K562 (cell line): Measurements from ENCODE around the gene KCNJ12. TPM values are rescaled to one million over a fixed set of nuclear protein-coding genes. Genes with fewer than 3 reads are reported as not detected.

Experiments used
- ATAC-seq: fragments of 200-7000 bp; cut with Tn5 transposase; 3 replicates; pipeline ENCODE4 v1.9.1; 2020; ENCODE audit warnings: moderate library complexity
- BruUV-seq: library from RNA; stranded (reverse); fragments of 400-500 nt; replicated peaks from 2 replicates; lab custom pipeline; 2021; lab: Mats Ljungman, UMichigan
- CTCF ChIA-PET: fragments of 300-600 bp; formaldehyde crosslinking; extraction: SDS; loops from one replicate; lab custom pipeline; 2021; ENCODE audit warnings: low intra/inter-chr PET ratio; lab: Yijun Ruan, JAX
- POLR2A ChIA-PET: fragments of 300-600, 350-650 bp; sonication (Branson Sonifier 250); formaldehyde crosslinking; extraction: SDS; loops from one replicate; lab custom pipeline; 2021; ENCODE audit warnings: antibody characterized with exemption, inconsistent platforms; lab: Yijun Ruan, JAX
- DNase-seq, 4 experiments: peaks; one replicate each; pipeline versions ENCODE4 v3.0.0 to v3.0.0-alpha.2; 2011 to 2018; ENCODE audit warnings: low spot score in 3 of 4, mixed read lengths in 3 of 4; ENCODE audit errors: extremely low read depth in 1 of 4
- FAIRE-seq: peaks from 2 replicates; lab custom pipeline; 2011; peaks lifted over from hg19 to GRCh38; lab: Jason Lieb, UNC
- H2AFZ ChIP-seq: 2 replicates; pipeline ENCODE4 v1.6.0; 2011; ENCODE audit warnings: low read depth, low read length, control low read depth, inconsistent platforms
- H3K27ac ChIP-seq: fragments of 200-600 bp; 3 replicates; pipeline ENCODE4 v1.8.0; 2011; ENCODE audit warnings: low read depth, mild to moderate bottlenecking, control low read depth, inconsistent platforms, low read length, moderate library complexity, mixed read lengths; ENCODE audit errors: extremely low read depth
- H3K27me3 ChIP-seq, 2 experiments: fragments of 300-600 bp in 1 of 2; 2 replicates in 1 of 2; 3 replicates in 1 of 2; pipeline versions ENCODE4 v1.6.0 to v1.8.0; 2011; ENCODE audit warnings: inconsistent platforms in 2 of 2, low read length in 2 of 2, mild to moderate bottlenecking in 1 of 2, mixed read lengths in 1 of 2, moderate library complexity in 1 of 2; ENCODE audit not compliant: control insufficient read depth in 2 of 2, insufficient read depth in 2 of 2
- H3K36me3 ChIP-seq: fragments of 300-600 bp; 3 replicates; pipeline ENCODE4 v1.8.0; 2011; ENCODE audit warnings: mild to moderate bottlenecking, low read length, inconsistent platforms; ENCODE audit not compliant: control insufficient read depth, insufficient read depth
- H3K4me1 ChIP-seq, 2 experiments: fragments of 200-600 bp in 1 of 2; replicated peaks in 1 of 2; 2 replicates in 1 of 2; 3 replicates in 1 of 2; pipeline versions ENCODE4 v1.5.1 to v1.8.0; 2011; ENCODE audit warnings: inconsistent platforms in 2 of 2, low read length in 2 of 2, mild to moderate bottlenecking in 1 of 2, mixed read lengths in 1 of 2, moderate library complexity in 1 of 2; ENCODE audit not compliant: control insufficient read depth in 2 of 2, insufficient read depth in 2 of 2
- H3K4me2 ChIP-seq: 2 replicates; pipeline ENCODE4 v1.6.1; 2011; ENCODE audit warnings: low read length, control low read depth, inconsistent platforms, mixed read lengths; ENCODE audit not compliant: insufficient read depth
- H3K4me3 ChIP-seq: fragments of 200-600 bp; sonication (generic), shearing (Covaris generic); 2 replicates; pipeline ENCODE4 v1.5.1; 2016; ENCODE audit warnings: control low read depth, inconsistent platforms
- H3K79me2 ChIP-seq: fragments of 200-600 bp; 3 replicates; pipeline ENCODE4 v1.8.0; 2011; ENCODE audit warnings: low read length, inconsistent platforms; ENCODE audit not compliant: control insufficient read depth, insufficient read depth
- H3K9ac ChIP-seq, 2 experiments: 2 replicates each; pipeline versions ENCODE4 v1.6.0 to v1.6.1; 2011; ENCODE audit warnings: low read depth in 2 of 2, low read length in 2 of 2, control low read depth in 1 of 2, inconsistent platforms in 1 of 2, mild to moderate bottlenecking in 1 of 2, mixed read lengths in 1 of 2; ENCODE audit not compliant: insufficient read depth in 1 of 2
- H3K9me1 ChIP-seq: one replicate; pipeline ENCODE4 v1.6.0; 2011; ENCODE audit warnings: inconsistent platforms, mild to moderate bottlenecking, low read length, moderate library complexity; ENCODE audit not compliant: control insufficient read depth, insufficient read depth
- H3K9me3 ChIP-seq: replicated peaks from 2 replicates; pipeline ENCODE4 v1.5.1; 2011; ENCODE audit warnings: low read depth, low read length, inconsistent platforms; ENCODE audit not compliant: control insufficient read depth, insufficient read depth
- H4K20me1 ChIP-seq: replicated peaks from 2 replicates; pipeline ENCODE4 v1.6.1; 2011; ENCODE audit warnings: low read length, inconsistent platforms, mixed read lengths; ENCODE audit not compliant: control insufficient read depth, insufficient read depth
- CBX2 ChIP-seq: fragments of 200-600 bp; sonication (generic); IDR thresholded peaks from one replicate; pipeline ENCODE4 v1.6.1; 2012; ENCODE audit warnings: mild to moderate bottlenecking, low read length, inconsistent platforms; ENCODE audit not compliant: insufficient read depth, poor library complexity, severe bottlenecking
- DNMT1 ChIP-seq: fragments of 450-650 bp; IDR thresholded peaks from 2 replicates; pipeline ENCODE4 v1.6.1; 2016; ENCODE audit warnings: antibody characterized with exemption, mild to moderate bottlenecking
- MXI1 ChIP-seq: IDR thresholded peaks from 2 replicates; pipeline ENCODE4 v1.6.1; 2011; ENCODE audit warnings: low read depth, mild to moderate bottlenecking, improper control_type of control experiment, low read length
- RBM25 ChIP-seq: fragments of 200-400 bp; formaldehyde crosslinking; IDR thresholded peaks from 2 replicates; pipeline ENCODE4 v1.6.1; 2018; ENCODE audit warnings: low read length, low read depth, moderate library complexity; ENCODE audit not compliant: severe bottlenecking
- TAF7 ChIP-seq: fragments of 450-650 bp; IDR thresholded peaks from 2 replicates; pipeline ENCODE4 v1.6.1; 2016; ENCODE audit warnings: missing genetic modification characterization, missing compliant biosample characterization
- TGIF2 ChIP-seq: sonication (generic); formaldehyde crosslinking; IDR thresholded peaks from 2 replicates; pipeline ENCODE4 v1.8.1; 2022; ENCODE audit warnings: mild to moderate bottlenecking, missing genetic modification reagents, moderate library complexity
- TRIM28 ChIP-seq: fragments of 450-650 bp; IDR thresholded peaks from 2 replicates; pipeline ENCODE4 v1.6.1; 2017
- WGBS: fragments of 100-300 bp; shearing (Covaris generic); methylation state at CpG from one replicate; pipeline ENCODE4 v1.1.6; 2016; ENCODE audit warnings: low coverage, mixed read lengths; ENCODE audit not compliant: insufficient coverage; ENCODE audit errors: missing lambda C conversion rate; 5-methylcytosine and 5-hydroxymethylcytosine counted together
- in situ Hi-C: fragments of 300-500 bp; cut with MboI; formaldehyde crosslinking; loops from 4 replicates; pipeline ENCODE4 v1.15.0; 2018; ENCODE audit warnings: inconsistent platforms, mixed read lengths
- intact Hi-C: fragments of 100-400 bp; cut with micrococcal nuclease; formaldehyde crosslinking; loops from 2 replicates; pipeline ENCODE4 v1.14.2; 2022
- polyA plus RNA-seq, 8 experiments: library from polyadenylated mRNA; depleted of rRNA in 4 of 8; stranded (reverse) in 5 of 8; unstranded in 3 of 8; fragments of >200 nt; fragmentation: Nextera tagmentation in 2 of 8; fragmentation: Illumina TruSeq in 1 of 8; extraction: Ambion mirVana in 2 of 8; extraction: Trizol in 1 of 8; gene quantifications; 2 replicates each; pipeline versions ENCODE4 v1.2.1 to v1.2.3, GENCODE V29; 2011 to 2014; ENCODE audit warnings: inconsistent platforms in 1 of 8, missing spikeins in 1 of 8
- total RNA-seq, 7 experiments: library from RNA; depleted of rRNA in 6 of 7; stranded (reverse); fragments of >200 nt in 6 of 7; fragmentation: Illumina TruSeq in 2 of 7; extraction: Trizol in 2 of 7; gene quantifications; 2 replicates each; pipeline versions ENCODE4 v1.2.1 to v1.2.3, GENCODE V29; 2011 to 2021; ENCODE audit warnings: low replicate concordance in 1 of 7
- TF ChIP-seq, protein P1 (sequence below): sonication (generic); formaldehyde crosslinking; IDR thresholded peaks from 2 replicates; pipeline ENCODE4 v1.5.0; 2020; ENCODE audit warnings: missing genetic modification reagents
- TF ChIP-seq, protein P2 (sequence below): IDR thresholded peaks from 3 replicates; pipeline ENCODE4 v1.6.1; 2011; ENCODE audit warnings: borderline replicate concordance, mild to moderate bottlenecking; ENCODE audit not compliant: insufficient read length, insufficient read depth
- TF ChIP-seq, protein P3 (sequence below): fragments of 450-650 bp; IDR thresholded peaks from 2 replicates; pipeline ENCODE4 v1.6.1; 2016; ENCODE audit warnings: mild to moderate bottlenecking

The KCNJ12 gene
- total and polyA plus RNA-seq, 9 of the 15 experiments (the other 6 are each of a cell fraction or from before 2014, with no cell fraction given), result 0.02 TPM; not detected in 8

DNA sequence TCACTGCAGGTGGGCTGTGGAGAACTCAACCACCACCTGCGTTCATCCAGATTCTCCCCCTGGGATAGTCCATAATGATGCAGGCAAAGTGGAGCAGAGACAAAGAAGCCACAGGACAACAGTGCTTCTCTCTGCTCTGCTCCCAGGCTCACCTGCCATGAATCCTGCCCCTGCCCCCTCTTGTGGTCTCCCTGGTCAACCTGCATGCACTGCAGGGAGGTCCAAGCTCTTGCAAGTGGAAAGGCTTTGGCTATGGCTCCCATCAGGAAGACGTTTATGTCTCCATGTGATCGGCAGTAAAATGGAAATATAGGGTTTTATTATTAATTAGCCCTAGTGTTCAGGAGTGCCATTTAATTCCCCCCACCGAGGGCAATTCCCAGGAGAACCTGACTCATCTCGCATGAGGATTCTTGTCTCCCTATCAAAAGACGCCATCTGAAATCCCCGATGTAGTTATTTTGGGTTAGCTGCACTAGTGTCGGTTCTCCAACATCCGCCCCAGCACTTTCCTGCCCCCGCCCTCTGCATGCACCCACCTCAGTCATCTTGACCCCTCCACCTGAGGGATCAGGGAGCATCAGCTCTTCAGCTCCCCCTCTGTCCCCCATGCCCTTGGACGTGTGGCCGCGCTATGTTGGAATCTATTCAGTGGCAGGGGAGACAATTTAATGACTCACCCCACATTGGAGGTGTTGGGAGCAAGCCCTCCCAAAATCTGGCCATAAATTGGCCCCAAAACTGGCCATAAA is 91.8 kb downstream of the KCNJ12 start:
- H3K27me3 ChIP-seq, result peaks cover 4 to 5% of the 10 kb centered on the region in 2 experiments; a peak in 4 of 5 replicates
- intact Hi-C loops, result no loop called here
- H3K36me3 ChIP-seq, result no peaks in the 10 kb centered on the region
- DNase-seq (no peak), ATAC-seq (no peak), FAIRE-seq (no peak)
- TF ChIP-seq DNMT1 (no peak), TAF7 (tag) (no peak), RBM25 (no peak), MXI1 (no peak), CBX2 (no peak), TGIF2 (CRISPR knock-in tag) (no peak), TRIM28 (no peak)
- TF ChIP-seq, protein P1, sequence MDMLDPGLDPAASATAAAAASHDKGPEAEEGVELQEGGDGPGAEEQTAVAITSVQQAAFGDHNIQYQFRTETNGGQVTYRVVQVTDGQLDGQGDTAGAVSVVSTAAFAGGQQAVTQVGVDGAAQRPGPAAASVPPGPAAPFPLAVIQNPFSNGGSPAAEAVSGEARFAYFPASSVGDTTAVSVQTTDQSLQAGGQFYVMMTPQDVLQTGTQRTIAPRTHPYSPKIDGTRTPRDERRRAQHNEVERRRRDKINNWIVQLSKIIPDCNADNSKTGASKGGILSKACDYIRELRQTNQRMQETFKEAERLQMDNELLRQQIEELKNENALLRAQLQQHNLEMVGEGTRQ (CRISPR knock-in tag), result no peak
- TF ChIP-seq, protein P2, sequence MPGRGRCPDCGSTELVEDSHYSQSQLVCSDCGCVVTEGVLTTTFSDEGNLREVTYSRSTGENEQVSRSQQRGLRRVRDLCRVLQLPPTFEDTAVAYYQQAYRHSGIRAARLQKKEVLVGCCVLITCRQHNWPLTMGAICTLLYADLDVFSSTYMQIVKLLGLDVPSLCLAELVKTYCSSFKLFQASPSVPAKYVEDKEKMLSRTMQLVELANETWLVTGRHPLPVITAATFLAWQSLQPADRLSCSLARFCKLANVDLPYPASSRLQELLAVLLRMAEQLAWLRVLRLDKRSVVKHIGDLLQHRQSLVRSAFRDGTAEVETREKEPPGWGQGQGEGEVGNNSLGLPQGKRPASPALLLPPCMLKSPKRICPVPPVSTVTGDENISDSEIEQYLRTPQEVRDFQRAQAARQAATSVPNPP, result no peak
- TF ChIP-seq, protein P3, sequence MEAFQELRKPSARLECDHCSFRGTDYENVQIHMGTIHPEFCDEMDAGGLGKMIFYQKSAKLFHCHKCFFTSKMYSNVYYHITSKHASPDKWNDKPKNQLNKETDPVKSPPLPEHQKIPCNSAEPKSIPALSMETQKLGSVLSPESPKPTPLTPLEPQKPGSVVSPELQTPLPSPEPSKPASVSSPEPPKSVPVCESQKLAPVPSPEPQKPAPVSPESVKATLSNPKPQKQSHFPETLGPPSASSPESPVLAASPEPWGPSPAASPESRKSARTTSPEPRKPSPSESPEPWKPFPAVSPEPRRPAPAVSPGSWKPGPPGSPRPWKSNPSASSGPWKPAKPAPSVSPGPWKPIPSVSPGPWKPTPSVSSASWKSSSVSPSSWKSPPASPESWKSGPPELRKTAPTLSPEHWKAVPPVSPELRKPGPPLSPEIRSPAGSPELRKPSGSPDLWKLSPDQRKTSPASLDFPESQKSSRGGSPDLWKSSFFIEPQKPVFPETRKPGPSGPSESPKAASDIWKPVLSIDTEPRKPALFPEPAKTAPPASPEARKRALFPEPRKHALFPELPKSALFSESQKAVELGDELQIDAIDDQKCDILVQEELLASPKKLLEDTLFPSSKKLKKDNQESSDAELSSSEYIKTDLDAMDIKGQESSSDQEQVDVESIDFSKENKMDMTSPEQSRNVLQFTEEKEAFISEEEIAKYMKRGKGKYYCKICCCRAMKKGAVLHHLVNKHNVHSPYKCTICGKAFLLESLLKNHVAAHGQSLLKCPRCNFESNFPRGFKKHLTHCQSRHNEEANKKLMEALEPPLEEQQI, result no peak
- ChIA-PET POLR2A (no interaction called here), CTCF (no interaction called here)
- H3K4me2 ChIP-seq, result no peak overlapping the region
- 1% methylated on average over 13 of the region's 13 CpGs for WGBS
- H3K4me3 ChIP-seq, result no peak overlapping the region
- no peaks in the 10 kb centered on the region for H3K9me1 ChIP-seq
- H2AFZ ChIP-seq, result no peak overlapping the region
- H3K9me3 ChIP-seq, result no peaks in the 10 kb centered on the region
- peaks cover 0 to 10% of the 10 kb centered on the region in 2 experiments; a peak in 2 of 5 replicates for H3K4me1 ChIP-seq
- no peak overlapping the region for H3K27ac ChIP-seq
- no TSS peak for BruUV-seq
- H4K20me1 ChIP-seq, result no peaks in the 10 kb centered on the region
- in situ Hi-C loops, result no loop called here
- no peaks in the 10 kb centered on the region for H3K79me2 ChIP-seq
- H3K9ac ChIP-seq, result no peak overlapping the region
